Muscle of back (tissue), 13 donors: ENCODE data around the gene SLC36A1. TPM values are rescaled to one million over a fixed set of nuclear protein-coding genes. Genes with fewer than 3 reads are reported as not detected.
"Not testable (repeated sequence)": the region's sequence is repeated elsewhere in the genome, so short reads cannot be mapped to it uniquely, and the experiment has no call there.

Experiments
- DNase-seq, 3 donors: peaks; one replicate each; pipeline versions ENCODE4 v3.0.0 to v3.0.0-alpha.2; 2013
- long read RNA-seq, 9 donors: transcript quantifications; one replicate each; lab custom pipeline, GENCODE V29; 2026
- polyA plus RNA-seq, 10 donors: library from polyadenylated mRNA; unstranded; fragments of 120-200 nt; gene quantifications; one replicate each; pipeline ENCODE4 v1.2.1, GENCODE V29; 2013; ENCODE audit not compliant: insufficient read length in 10 of 10

SLC36A1 gene
- 10 to 100 TPM in 9 of 10 donors, 1 to 10 TPM in 1; 9.1 to 25.2 (median 17.7) TPM for polyA plus RNA-seq
- long read RNA-seq, donor 1, partial matches to known transcripts, result 0 of 2 reads
- long read RNA-seq, donor 1, other reads (novel, unspliced or antisense), result 0 of 2 reads
- long read RNA-seq, donor 2, full-length matches to known transcripts, result 1 of 1 reads
- long read RNA-seq, donor 2, partial matches to known transcripts, result 0 of 1 reads
- long read RNA-seq, donor 2, other reads (novel, unspliced or antisense), result 0 of 1 reads
- long read RNA-seq, donor 3, result 0 reads
- long read RNA-seq, donor 4, result 0 reads
- long read RNA-seq, donor 5, result 0 reads
- long read RNA-seq, donor 6, full-length matches to known transcripts, result 2 of 11 reads
- long read RNA-seq, donor 6, partial matches to known transcripts, result 9 of 11 reads
- long read RNA-seq, donor 6, other reads (novel, unspliced or antisense), result 0 of 11 reads
- long read RNA-seq, donor 7, result 0 reads
- long read RNA-seq, donor 8, full-length matches to known transcripts, result 2 of 2 reads
- long read RNA-seq, donor 8, partial matches to known transcripts, result 0 of 2 reads
- long read RNA-seq, donor 8, other reads (novel, unspliced or antisense), result 0 of 2 reads
- long read RNA-seq, donor 9, result 0 reads

DNA sequence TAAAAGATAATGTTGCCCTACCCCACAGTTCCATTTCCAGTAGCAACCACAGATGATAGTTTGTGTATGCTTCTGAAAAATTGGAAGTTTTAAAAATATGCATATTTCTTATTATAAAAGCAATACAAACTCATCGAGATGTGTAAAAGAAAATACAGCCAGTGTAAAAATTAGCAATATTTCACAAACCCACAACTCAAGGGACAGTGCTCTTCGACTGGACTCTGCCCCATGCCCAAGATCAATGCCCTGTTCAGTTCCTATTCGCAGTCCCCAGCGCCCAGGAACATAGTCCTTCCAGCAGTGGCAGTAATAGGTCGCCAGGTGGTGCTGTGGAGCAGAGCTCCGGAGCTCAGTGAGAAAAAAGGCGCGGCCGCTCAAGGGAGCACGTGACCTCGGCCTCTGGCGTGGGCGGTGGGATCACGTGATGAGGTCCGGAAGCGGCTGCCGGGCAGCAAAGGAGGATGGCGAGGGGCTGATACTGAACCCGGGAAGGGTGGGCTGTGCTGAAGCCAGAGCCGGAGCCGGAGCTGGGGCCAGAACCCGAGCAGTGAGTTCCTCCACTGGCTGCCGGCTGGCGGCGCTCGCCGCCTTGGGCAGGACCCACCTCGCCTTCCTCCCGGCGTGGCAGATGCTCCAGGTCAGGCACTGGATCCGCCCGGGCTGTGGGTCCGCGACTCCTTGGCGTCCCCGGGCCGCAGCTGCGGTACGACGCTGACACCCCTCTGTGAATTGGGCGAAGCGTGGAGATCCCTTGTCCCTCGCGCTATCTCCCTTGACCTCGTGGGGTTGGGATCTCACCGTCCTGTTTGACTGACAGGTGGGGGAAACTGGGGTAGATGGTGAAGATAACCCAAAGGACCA, at the start of gene SLC36A1:
SLC36A1 (plus strand) TSS at position 430 of the 864 bp plus-strand sequence. CDS start 11,190 bp downstream, outside the sequence.
- DNase-seq, result peak; percentile 91 to 96 (median 95)

DNA sequence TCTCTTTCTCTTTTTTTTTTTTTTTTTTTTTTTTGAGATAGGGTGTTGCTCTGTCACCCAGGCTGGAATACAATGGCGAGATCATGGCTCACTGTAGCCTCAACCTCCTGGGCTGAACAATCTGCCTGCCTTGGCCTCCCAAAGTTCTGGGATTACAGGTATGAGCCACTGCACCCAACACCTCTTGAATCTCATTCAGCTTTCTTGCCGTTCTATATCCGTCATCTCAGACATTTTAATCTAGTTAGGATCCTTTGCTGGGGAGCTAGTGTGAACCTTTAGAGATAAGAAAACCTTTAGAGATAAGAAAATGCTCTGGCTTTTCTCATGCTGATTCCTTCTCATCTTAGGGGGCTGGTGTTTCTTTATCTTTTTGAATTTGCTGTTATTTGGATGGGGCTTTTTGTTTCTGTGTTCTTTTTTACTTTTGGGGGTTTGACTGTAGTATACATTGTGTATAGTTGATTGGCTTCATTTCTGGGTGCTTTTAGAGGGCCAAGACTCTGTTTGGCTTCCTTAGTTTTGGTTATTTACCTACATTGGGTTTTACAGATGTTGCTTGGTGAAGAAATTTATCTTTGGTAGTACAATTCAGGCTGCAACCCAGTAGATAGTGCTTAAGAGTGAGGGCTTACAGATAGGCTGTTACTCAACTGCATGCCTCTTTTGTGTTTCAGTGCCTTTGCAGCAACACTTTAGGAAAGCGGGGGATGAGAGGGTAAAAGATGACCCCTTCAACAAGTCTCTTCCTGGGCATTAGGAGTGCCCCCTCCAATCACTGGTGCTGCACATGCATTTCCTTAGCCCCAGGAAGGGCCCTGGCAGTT, 41.9 kb upstream of the SLC36A1 start:
- DNase-seq, result no peak

DNA sequence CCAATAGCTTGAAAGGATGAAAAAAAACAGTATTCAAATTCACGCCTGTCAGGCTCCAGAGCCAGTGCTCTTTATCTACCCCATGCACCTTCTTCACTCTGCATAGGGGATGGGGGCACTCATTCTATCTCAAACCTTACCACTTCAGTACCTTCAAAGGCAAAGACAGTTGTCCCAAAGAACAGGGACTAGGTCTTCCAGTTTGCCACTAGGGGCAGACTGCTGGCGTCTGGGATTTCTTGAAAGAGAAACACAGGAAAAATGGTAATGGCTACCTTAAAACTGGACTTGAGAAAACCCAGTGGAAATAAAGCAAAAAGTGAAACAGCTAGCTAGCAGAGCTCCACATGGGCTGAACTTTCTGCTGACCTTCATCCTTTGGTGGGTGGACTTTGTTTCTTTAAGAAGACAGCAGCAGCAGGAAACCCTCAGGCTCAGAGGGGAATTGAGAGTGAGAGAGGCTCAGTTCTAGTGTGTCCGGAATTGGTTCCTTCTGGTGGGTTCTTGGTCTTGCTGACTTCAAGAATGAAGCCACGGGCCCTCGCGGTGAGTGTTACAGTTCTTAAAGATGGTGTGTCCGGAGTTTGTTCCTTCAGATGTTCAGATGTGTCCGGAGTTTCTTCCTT, 41.0 kb upstream of the SLC36A1 start:
- no peak for DNase-seq

DNA sequence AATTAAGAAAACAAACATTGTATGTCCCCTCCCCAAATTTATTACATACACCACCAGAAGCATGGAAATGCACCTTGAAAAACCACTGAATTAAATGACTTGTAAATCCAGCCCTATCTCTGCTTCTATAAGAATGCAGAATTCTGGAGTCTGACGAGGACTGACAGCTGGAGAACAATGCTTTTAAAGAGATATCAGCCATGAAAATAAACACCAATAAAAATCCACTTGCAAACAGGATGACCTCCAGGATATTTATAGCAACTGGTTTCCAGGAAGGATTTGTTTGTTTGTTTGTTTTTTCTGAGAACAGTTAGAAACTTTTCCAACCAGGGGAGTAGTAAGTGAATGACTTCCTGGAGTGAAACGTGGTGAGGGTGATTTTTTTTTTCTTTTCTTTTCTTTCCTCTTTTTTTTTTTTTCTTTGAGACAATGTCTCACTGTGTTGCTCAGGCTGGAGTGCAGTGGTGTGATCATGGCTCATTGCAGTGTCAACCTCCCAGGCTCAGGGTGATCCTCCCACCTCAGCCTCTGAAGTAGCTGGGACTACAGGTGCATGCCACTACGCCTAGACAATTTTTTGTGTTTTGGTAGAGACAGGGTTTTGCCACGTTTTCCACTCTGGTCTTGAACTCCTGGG, 38.7 kb upstream of the SLC36A1 start:
- DNase-seq, result no peak

DNA sequence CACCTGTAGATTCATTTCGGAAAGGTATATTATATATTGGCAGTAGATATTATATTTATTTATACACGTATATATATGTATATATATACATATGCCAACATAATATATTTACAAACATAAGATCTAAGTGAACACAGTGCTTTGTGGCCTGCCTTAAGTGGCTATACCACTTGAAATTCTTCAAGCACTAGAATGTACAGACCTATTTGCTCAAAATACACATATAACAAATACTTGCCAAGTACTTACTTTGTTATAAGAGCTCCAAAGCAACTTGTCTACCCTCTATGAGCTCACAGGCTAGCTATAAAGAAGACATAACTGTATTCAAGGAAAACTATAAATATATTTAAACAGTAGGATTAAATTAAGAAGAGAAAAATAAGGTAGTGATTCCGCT, 33.6 kb upstream of the SLC36A1 start:
- no peak for DNase-seq

DNA sequence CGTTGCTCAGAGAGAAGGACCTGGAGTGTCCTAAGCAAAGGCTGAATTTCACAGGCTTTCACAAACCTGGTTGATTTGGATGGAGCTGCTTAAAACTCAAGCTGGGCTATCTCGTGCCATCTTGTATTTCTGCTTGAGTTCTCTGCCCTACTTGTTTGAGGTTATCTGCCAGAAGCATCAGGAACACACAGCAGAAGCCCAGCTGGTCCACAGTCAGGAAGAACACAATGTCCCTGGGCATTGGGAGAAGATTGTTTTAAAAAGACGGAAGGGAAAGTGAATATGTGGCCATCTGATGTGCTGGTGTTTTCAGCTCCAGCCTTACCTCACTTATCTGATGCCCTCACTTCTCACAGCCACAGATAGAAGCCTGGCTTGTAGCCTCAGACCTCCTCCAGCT, 32.9 kb upstream of the SLC36A1 start:
- no peak for DNase-seq

DNA sequence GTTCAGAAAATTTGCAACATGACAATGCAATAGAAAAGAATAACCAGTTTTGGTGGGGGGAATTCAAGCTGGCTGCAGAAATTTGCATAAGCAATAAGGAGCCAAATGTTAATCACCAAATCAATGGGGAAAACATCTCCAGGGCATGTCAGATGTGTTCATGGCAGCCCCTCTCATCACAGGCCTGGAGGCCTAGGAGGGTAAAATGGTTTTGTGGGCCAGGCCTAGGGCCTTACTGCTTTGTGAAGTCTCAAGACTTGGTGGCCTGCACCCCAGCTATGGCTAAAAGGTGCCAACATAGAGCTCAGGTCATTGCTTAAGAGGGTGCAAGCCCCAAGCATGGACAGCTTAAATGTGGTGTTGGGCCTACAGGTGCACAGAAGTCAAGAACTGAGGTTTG, 29.7 kb upstream of the SLC36A1 start:
- DNase-seq, result no peak

DNA sequence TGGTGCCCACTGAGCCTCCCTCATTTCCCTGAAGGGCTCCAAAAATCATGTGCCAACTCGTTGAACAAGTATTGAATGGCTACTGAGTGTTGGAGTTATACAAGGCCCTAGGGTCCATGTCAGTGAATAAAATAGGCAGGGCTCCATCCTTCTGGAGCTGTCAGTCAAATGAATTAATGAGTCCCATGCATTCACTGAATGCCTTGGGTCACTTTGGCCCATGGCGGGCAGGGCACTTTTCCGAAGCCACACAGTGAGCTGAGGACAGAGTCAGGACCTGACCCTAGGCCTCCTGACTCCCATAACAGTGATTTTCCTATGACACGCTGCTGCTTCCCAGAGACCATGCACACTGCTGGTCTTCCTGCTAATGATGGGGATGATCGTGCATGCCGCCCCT, 27.3 kb upstream of the SLC36A1 start:
- no peak for DNase-seq

DNA sequence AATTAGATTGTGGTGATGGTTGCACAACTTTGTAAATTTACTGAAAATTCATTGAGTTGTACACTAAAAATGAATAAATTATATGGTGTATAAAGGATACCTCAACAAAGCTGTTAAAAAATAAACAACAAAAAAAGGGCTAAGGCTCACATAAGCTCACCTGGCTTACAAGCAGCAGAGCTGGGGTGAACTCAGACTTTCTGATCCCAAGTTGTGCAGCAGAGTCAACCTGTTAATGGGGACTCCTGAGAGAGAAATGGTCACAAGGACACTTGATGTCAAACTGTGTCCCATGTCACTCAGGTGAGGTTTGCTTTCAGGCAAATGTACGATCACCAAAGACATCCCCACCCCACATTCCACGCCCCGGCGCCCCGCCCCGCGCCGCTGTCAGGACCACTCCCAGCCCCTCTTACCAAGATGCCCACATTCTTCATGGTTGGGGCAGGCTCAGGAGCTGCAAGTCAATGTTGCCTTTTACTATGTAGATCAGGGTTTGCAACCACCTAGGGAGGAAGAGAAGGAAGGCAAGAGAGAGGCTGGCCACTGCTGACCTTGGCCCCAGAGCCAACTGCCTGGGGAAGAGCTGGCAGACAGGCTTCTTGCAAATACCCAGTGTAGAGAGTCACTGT, 22.4 kb upstream of the SLC36A1 start:
- DNase-seq, result no peak

DNA sequence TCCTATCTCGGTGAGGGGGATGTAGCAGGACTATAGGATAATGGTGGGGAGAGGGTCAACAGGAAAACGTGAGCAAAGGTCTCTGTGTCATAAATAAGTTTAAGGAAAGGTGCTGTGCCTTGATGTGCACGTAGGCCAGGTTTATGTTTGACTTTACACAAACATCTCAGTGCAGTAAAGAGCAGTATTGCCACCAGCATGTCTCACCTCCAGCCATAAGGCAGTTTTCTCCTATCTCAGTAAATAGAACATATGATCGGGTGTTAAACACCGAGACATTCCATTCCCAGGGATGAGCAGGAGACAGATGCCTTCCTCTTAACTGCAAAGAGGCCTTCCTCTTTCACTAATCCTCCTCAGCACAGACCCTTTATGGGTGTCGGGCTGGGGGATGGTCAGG, 21.1 kb upstream of the SLC36A1 start:
- not testable (repeated sequence) for DNase-seq

DNA sequence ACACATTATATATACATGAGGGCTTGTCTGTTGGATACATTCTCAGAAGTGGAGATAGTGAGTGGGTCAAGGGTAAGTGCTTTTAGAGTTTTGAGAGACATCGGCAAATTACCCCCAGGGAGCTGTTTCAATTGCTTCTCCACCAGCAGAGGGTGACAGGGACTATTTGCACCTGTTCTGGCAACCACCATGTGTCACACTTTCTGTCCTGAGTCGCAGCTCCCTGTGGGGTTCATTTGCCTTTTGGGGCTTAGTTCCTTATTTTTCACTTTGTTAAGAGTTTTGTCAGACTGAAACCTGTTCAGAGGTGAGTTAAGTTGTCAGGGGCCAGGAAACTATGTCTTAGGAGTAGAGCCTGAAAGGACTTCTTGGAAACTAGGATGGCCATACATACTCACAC, 20.1 kb upstream of the SLC36A1 start:
- no peak for DNase-seq

DNA sequence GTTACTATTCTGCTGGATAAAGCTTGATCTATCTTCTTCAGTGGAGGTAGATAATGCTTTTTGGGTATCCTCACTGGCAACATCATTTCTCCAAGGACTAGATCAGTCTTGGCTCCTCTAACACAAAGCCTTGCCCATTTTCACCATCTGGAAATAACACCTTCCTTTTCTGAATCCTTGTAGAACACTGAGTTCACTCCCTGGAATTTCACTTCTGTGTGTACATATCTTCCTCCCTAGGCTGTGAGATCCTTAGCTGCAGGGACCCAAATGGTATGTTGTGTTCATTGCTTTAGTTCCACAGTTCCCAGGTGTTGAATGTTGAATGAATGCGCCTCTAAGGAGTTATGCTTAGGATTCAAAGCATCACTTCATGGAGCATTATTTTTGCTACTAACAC, 16.7 kb upstream of the SLC36A1 start:
- no peak for DNase-seq

DNA sequence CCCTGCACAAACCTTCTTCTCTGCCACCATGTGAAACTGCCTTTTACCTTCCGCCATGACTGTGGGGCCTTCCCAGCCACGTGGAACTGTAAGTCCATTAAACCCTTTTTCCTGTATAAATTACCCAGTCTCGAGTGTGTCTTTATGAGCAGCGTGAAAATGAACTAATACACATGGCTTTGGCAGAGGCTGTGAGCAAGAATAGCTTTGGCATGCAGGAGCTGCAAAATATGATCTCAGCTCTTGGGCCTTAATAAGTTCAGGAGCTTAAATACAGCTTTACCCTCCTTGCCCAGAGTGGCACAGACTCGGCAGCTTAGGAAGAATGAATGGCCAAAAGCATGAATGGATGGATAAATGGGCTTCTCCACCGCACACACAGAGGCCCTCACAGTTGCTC, 15.7 kb upstream of the SLC36A1 start:
- no peak for DNase-seq

DNA sequence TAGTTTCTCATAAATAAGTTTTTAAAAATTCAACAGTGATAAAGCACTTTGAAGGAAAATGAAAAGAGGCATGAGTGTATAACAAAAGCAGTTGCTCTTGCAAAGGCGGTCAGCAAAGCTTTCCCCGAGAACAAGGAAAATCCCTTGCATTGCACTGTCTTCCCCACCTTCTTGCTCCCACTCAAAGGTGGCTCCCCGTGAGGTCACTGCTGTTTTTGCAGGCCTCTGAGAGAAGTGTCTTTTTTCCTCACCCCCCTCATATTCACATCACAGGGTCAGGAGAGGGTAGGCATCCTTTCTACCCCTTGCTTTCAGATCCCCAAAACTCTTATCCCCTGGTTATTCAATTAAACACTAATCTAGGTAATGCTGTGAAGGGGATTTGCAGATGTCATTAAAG, 15.2 kb upstream of the SLC36A1 start:
- DNase-seq, result no peak

DNA sequence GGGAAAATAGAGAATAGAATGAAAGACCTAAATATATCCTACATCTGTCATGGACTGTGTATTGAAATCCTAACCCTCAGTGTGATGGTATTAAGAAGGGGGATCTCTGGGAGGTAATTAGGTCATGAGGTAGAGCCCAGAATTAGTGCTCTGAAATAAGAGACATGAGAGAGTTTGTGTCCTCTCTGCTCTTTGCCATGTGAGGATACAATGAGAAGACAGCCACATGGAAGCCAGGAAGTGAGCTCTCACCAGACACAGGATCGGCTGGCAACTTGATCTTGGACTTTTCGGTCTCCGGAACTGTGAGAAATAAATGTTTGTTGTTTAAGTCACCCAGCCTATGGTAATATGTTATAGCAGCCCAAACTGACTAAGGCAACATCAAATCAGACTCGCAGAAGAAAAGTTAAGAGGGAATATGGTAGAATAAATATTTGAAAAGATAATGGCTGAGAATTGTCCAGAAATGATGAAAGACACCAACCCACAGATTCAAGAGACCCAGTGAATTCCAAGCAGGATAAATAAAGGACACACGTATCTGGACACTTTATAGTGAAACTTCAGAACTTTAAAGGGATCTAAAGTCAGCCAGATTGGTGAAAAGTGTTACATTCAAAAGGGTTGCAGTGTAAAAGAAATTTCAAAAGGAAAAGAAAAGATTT, 12.7 kb upstream of the SLC36A1 start:
- DNase-seq, result peak; percentile 13 to 53 (median 23)

DNA sequence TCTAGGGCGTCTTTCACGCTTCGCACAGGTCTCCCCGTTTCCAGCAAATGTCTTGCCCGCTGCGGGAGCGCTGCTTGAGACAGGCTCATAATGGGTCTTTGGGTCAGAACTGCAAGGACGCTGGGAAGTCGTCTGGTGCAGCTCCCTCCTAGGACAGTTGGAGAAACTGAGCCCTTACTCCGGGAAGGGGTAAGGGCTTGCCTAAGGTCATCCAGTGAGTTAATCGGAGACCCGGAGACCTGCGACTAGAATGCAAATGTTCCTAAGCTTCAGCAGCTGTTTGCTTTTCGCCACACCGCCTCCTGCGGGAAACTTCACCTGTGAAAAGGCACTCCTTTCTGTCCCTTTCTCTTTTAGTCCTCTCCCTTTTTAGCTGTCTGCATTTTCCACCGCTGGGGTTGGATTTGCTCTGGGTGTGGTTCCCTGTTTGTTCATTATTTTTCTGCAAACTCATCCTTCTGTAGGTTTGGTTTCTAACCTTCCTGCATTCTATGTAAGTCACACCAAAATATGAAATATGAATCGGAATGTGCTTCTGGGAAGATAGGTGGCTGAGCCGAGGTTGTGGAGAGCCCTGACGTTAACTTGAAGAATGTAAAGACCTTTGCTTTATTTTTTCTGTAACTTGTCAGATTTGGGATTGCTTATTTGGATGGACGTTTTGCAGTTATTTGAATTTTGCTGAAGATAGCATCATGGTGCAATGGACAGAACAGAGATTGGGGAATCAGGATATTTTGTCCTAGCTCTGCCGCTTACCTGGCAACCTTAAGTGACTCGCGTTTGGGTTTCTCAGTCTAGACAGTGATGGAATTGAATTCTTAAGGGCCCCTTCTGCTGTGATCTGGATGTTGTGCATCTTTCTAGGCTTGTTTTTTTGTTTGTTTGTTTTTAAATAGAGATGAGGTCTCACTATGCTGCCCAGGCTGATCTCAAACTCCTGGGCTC, 909 bp downstream of the SLC36A1 start:
- no peak for DNase-seq

DNA sequence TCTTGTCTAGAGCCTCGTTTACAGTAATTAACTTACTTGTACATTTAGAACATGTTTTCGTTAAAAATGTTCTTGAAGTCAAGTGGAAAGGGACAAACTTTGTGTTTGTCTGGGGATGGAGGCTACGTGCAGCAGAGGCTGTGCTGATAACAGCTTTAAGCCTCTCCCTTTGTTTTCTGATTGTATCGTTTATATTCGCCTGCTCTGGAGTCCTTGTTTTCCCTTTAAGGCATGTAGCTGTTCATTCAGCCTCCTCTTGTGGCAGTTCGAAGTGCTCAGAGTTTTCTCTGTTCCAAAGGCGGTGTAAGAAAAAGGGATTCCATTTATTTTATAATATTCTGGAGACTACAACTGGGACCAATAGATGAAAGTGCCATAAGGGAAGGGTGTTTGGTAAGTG, 1.9 kb downstream of the SLC36A1 start:
- DNase-seq, result no peak

DNA sequence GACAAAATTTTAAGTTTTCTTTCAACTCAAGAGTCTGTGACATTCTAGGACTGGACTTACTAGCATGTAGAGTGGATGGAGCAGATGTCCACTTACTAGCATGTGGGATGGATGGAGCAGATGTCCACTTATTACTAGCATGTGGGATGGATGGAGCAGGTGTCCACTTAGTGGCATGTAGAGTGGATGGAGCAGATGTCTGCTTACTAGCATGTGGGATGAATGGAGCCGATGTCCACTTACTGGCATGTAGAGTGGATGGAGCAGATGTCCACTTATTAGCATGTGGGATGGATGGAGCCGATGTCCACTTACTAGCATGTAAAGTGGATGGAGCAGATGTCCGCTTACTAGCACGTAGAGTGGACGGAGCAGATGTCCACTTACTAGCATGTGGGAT, 2.4 kb downstream of the SLC36A1 start:
- no peak for DNase-seq
